ENCODE results near the gene NFIX.

NFIX gene

DNA sequence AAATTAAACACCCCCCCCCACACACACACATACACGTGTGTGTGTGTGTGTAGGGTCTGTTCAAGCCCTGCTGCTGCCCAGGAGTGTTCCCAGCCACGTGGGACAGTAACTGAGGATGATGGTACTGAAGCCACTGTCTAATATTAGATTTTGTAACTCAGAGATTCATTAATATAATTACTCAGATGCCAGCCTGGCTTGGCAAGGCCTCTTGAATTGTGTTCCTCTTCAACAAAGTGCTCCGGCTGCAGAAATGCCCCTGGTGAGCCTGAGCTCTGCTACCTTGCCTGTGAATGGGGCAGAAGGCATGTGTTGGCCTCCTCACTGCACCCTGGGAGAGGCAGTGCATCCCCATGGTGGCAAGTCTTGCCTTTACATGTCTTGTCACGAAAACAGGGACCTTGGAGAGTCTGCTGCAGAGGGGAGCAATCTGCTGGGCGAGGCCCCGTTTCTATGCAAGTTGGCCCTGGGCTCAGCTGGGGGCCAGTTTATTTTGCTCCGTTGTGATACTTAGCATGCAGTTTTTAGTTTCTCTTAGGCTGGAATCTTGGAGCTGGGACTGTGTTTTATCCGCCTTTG is 44.0 kb downstream of the NFIX start:
- no peak for DNase-seq

DNA sequence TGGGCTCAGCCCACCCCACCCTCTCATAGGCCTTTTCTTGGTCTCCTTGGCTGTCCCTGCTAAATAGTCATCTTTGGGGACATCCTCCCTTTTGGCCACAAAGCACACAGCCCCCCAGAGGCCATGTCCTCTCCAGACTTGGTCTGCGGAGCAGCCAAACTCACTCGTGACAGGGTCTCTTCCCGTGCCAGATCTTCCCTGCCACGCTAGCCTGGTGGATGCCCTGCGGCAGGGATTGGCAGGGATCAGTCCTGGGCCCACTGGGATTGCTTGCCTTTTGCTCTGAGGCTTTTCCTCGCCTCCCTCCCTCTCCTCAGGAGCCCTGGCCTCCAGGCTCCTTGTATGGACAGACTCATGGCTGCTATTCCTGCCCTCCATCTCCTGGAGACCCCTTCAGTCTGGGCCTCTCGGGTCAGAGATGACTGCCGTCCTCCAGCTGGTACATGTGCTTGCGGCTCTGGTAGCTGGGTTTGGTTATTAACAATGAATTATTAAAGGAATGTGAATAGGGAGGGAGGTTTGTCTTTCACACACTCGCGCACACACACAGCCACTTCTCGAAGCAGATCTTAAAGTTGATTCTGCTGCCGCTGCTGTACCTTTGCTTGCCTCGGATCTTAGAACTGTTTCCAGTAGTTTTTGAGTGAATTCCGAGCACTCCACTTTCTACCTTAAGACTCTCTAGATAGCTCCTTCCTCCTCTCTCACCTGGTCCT is 45.1 kb downstream of the NFIX start:
- no peak for DNase-seq

DNA sequence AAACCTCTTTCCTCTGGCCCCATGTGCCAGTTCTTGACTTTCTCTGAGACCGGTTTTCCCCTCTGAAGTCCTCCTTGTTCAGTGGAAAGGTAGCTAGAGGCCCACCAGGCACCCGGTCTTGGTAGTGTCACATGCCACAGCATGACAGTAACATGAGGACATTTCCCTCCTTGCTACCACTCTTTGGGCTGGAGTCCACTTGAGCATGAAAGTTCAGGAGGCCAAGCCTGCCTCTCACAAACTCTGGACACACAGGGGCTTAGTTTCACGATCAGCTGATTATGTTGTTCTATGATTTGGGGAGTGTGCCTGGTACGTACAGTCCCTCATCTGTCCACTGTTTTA is 45.6 kb downstream of the NFIX start:
- DNase-seq, result no peak

DNA sequence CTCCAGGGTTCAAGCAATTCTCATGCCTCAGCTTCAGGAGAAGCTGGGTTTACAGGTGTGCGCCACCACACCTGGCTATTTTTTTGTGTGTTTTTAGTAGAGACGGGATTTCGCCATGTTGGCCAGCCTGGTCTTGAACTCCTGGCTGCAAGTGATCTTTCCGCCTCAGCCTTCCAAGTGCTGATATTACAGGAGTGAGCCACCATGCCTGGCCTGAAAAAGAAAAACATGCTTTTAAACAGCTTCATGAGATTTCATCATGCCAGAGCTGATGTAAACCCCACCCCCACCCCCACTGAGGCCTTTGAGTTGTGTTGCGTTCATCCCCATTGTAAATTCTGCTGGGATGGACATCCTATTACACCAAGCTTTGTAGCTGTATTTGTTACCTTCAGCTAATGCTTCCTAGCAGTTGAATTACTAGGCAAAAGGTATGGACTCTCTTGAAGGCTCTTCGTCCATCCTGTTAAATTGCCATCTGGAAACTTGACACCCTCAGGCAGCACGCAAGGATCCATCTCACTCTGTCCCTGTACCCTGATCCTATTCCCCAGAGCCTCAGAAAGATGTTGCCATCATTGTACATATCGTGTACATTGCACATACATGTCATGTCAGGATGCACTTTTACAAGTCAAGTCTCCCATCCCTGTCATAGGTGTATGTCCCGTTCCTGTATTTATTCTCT is 47.3 kb downstream of the NFIX start:
- no peak for DNase-seq

DNA sequence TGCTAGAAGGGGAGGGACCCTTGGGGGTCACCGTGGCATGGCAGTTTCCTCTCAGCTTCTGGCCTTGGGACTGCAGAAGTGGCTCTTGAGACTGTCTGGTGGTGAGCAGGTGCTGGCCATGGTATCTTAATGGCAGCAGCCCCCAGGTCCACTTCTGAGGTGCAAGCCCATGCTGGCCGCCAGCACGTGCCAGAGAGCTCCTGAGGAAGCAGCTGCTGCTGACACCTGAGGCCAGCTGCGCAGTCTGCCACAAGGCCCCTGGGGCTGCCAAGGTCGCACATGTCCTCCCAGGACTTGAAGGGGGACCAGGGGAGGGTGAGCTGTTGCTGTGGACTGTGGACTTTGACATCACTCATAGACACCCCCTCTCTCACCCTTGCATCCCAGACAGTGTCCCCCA is 48.0 kb downstream of the NFIX start:
- peak; percentile 47 for DNase-seq

DNA sequence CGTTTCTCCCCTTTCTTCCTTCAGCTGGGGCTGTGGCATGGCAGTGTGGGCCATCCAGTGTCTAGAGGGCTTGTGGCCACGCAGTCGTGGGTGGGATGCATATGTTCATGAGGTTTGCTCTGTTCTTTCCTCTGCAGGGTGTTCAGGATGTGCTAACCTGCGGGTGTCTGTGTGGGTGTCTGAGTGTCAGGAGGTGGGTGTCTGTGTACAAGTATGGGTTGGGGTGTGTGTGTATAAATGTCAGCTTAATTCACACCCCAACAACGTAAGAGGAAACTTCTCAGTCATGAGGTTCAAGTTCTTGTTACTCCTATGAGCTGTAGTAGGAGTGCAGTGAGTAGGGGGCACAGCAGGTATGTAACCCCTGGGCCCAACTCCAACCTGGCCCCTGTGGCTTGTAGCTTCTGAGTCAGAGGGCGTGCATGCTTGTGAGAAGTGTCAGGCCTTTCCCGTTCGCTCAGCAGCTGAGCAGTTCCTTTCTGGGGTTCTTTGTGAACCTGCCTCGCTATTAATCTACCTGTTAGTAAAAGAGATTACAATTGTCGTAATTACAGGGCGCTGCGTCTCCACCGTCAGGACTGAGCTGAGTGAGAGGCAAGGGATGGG is 49.1 kb downstream of the NFIX start:
- no peak for DNase-seq

DNA sequence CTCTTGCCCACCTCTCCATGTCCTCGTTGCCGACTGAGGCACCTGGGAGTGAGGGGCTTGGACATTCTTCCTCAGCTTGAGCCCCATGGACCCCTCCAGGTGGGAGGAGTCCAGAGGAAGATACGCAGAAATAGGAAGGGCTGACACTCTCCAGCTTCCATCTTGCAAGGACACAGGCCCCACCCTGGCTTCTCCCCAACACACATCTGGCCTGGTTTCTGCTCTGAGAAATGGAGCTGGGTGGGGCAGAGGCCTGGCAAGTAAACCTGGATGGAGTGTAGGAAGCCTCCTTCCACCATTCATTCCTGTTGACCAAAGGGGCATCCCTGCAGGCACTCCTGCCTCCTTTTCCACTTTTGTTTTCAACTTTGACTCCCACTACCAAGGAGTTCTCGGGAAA is 50.5 kb downstream of the NFIX start:
- DNase-seq, result no peak

DNA sequence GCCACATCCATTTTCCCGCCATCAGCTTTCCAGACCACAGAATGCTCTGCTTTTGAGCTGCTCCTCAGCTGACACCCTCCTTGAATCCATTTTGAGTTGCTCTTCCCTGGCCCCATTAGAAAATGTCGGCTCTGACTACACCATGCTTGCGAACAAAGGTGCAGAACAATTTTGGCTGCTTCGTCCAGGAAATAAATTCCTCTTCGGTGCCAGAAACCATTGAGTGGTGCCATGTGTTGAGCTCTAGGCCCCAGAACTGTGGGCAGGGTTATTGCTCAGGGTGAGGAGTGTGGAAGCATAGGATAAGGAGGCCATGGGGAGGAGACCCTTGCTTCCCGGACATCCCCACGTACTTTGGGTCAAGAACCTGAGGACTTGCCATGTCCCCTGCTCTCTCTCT is 52.1 kb downstream of the NFIX start:
- DNase-seq, result no peak

DNA sequence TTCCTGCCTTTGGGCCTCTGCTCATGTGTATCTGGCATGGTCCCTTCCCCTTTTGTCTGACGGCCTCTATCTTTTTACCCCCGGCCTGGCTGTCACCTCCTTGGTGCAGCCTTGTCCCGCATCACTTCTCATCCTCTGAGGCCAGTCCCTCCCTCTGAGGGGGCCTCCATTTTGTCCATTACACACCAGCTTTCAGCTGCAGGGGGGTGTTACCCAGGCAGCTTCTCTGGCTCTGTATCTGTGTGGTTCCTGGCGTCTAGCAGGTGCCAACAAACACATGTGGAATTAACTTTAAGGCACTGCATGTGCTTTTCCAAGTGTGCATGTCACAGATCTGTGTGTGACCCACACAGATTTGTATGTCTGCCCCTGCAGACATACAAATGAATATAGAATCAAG is 55.0 kb downstream of the NFIX start:
- DNase-seq, result no peak

DNA sequence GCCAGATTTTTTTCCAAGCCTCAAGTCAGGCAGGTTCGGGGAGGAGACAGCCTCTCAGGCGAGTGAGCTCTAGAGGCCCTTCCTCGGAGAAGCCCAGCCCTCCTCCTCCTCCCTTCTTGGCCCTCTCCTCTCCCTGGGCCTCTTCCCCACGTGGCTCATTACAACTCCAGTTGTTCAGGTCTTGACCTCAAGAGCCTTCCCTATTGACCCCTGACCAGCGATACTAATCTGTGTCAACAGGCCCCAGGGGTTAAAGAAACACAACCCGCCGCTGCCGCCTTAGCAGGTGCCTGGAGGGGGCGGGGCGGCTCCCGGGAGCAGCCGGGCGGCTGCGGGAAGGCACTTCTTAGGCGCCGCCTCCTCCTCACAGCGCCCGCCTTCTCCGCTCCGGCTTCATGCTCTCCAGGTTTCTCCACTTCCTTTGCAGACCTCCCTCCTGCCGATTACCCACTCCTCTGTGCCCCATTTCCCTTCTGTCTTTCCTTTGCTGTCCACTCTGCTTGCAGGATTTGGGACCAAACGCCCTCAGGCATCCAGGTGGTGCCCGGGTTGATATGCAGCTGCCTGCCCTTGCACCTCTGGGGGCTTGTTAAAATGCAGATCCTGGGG is 56.4 kb downstream of the NFIX start:
- peak; percentile 84 for DNase-seq

DNA sequence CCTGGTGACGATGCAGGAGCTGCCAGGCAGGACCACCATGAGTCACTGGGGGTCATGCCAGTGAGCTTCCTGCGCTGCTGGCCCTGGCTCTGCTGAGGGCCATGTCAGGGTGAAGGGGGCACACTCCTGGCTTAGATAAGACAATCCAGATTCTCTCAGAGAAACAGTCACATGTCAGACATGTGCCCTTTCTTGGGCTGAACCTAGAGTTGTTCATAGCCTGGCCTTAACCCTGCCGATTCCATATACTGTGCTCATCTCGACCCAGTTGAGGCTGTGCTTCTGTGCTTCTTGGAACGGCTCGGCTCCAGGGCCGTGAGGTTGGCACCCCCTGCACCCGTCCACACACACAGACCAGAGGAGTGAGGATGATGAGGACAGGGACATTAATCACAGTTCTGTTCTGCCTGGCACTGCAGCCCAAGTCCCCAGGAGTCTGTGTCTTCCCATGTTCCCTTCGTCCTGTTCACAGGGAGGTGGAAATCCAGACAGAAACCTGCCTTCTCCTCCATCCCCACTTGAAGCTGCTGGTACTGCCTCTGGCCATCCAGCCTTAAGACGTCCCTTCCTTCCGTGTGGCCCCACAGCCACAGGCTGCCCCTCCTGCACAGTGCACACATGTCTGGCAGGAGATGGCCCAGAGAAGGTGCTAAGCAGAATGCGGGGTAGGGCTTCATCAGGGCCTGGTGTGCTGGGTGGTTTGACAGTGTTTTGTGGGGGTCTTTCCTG is 57.3 kb downstream of the NFIX start:
- DNase-seq, result no peak

DNA sequence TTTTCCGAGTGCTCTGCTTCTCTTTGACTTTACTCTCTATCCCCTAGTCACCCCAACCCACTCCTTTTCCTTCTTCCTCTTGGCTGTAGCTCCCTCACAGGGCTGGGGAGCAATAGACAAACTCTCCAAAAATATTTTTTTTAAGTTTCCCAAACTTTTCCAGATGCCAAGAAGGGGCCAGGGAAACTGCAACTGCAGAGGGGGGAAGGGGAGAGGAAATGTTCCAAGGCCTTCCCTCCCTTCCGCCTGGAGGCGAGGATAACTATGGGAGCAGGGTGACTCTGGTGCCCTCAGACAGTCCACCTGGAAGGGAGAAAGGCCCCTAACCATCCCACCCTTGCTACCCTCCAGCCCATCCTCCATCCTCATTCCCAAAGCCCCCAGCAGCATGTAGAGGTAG is 58.0 kb downstream of the NFIX start:
- no peak for DNase-seq

DNA sequence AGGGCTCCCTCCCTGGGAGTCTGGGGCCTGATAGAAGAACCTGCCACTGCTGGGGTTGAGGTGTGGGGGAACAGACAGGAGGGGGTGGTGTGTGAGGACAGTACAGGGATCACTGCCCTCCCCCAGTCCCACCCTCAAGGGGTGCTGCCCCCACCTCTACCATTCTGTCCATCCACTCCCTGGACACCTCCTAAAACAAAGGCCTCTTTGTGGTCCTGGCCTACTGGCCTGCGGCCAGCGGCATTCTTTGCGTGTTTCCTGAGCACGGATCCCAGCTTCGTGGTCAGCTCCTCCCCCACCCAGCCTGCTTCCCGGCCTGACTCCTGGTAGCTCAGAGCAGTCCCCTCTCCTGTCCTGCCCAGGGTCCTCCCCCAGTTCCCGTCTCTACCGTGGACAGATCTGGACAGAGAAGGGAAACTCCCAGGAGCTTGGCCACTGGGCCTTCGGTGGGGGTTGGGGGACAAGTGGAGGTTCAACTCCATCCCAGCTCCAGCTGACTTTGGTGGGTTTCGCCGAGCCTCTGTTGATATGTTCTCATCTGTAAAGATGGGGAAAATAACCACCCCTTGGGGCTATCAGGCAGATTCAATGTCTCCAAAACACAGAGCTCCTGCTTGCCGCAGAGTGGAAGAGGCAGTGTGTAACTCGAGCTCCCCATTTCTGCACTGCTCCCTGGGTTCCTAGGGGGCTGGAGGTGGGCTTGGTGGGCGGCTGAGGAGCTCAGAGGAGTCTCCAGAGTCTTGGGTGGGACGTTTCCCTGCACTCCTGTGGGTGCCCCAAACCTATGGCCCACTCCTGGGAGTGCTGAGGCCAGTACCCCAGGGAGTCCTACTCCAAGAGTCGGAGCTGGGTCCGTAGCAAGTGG is 58.7 kb downstream of the NFIX start:
- DNase-seq, result no peak

DNA sequence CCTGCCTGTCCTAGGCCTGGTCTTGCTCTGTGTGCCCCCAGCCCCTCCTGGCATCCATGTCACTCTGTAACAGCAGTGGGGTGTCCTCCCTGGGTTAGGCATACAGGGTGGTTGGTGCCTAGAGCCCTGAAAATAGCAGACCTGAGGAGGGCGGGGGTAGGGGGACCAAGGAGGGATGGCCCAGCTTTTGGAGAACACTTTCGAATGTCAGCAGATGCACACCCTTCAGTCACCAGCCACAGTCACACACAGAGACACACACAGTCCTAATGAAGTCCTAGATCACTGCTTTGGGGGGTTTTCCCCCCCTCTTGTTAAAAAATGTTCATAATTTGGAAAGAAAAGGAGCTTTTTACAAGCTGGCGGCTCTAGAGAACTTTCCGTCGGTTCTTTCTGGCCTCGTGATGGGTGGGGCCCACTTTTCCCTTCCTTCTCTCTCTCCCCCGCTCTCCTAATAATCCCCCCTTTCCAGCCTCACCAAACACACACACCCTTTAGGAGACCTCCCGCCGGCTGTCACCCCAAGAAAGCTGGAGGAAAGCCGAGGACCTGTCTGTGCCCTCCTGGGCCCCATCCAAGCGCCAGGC is 59.4 kb downstream of the NFIX start:
- DNase-seq, result no peak

DNA sequence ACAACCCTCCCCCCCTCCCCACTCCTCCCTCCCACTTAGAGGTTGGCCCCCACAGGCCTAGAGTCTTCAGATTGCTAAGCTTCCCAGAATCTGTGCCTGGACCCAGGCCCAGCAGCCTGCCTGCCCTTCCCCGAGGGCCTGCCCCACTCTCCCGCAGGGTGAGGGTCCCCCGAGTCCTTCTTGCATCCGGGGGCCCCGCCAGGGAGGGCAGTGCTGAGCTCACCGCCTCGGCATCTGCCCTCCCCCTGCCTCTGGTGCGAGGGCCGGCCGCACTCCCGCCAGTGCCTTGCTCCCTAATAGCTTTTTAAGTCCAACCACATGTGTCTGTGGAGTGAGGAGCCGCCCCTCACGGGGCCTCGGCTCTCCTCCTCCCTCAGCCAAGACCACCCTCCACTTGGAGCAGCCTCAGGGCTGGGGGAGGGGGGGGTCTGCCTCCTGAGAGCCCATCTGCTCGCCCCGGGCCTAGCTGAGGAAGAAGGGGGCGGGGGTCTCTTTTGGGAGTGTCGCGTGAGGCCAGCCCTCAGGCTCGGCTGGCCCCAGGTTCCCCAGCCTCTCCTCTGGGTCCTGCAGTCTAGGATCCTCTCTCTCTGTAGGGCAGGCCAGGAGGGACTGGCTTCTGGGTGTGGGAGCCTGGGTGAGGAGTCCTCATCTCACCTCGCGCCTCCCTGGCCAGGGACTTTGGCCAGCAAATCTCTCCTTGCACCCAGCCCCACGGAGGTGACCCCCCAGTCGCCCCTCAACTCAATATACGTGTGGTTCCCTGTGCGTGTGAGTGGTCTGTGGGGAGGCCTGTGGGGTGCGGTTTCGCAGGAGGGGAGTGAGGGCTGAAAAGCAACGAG is 60.2 kb downstream of the NFIX start:
- no peak for DNase-seq

DNA sequence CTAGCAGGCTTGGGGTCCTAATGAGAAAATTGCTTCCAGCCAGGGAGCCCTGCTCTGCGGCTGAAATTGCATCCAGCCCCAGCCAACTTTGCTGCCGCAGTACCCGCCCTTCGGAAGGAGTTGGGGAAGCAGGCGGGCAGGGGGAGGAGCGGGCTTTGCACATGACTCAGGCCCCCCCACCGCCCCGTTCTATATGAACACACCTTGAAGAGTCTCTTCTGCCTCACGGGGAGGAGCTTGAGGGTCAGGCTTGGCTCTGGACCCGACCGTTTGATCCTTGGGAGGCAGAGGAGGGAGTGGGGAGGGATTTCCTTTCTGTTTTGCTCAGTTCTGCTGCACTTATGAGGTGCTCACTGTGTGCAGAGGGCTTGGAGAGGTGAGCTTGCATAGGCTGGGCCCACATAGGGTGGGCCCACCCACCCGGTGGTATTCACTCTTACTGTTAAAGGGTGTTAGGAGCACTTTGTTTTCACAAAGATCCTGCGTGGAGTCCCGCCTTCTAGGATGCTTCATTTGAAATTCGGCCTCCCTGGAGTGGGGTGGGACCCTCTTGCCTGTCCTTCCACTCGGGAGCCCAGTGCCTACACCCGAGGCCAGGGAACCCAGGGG is 60.9 kb downstream of the NFIX start:
- no peak for DNase-seq

DNA sequence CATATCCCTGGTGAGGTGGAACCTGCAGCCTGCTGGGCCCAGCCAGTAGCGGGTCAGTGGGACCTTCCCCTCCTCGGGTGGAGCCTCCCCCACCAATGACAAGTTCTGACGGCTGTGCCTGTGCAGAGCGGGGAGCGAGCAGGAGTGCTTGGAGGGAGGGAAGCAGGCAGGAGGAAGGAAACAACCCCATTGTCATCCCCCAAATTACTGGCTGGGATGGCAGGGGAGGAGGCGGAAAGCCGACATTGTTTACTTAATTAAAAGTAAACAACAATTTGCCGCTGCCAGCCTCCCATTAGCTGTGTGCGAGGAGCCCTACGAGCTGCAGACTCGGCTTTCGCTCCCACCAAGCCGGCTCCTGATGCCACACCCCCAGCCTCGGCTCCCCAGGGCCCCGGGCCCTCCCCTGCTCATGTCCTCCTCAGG is 61.9 kb downstream of the NFIX start:
- DNase-seq, result peak; percentile 51

DNA sequence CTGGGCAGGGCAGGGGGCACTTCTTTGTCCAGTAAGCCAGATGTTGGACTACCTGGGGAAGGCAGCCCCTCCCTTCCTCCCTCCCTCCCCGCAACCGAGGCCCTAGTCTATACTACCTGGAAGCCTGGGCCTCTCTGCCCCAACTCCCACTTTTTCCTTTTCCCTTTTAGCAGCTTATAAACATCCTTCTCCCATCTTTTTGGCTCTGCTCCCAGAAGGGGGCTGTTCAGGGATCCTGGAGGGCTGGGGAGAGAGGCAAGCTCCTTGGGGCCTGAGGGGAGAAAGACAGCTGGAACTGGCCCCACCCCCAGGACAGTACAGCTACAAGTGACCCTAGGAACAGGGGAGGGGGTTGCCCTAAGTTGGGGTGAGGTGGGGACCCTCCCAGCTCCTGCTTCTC is 62.5 kb downstream of the NFIX start:
- DNase-seq, result no peak

DNA sequence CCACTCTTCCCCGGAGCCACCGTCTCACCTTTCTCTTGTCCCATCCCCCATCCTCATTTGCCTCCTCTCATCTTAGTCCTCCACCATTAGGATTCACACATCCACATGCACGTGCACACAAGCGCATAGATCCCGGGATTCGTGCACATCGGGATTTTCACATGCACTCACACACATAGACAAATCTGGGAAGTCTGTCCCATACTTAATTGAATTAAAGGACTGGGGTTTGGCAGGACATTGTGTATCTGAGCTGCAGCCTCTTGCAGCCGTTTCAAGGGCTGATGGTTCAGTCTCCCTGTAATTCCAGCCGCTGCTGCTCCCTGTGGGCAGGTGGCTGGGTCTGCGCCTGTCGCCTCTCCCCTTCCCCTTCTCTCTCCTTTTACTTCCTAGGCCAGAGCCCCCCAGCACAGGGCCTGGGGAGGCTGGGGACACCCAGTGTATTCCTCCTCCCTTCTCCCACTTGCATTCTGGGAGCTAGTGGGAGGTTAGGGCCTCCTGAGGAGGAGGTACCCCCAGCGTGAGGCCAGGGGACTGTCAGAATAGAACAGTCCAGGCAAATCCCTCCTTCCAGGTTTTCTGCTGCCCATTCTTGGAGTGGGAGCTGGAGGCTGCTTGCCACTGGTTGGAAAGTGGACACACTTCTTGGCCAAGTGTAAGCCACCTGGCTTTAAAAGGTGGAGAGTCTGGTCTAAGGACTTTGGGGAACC is 63.8 kb downstream of the NFIX start:
- DNase-seq, result no peak

All from DMS53 (cell line).